Ishikawa (cell line): ENCODE measurements around the gene GNPDA2.

Experiments
- CEBPB ChIP-seq: IDR thresholded peaks from 2 replicates; pipeline ENCODE4 v1.6.1; 2012
- CREB1 ChIP-seq: IDR thresholded peaks from 2 replicates; pipeline ENCODE4 v1.6.1; 2012; ENCODE audit warnings: low read depth
- EGR1 ChIP-seq: IDR thresholded peaks from 2 replicates; pipeline ENCODE4 v1.6.1; 2012
- EP300 ChIP-seq: IDR thresholded peaks from 2 replicates; pipeline ENCODE4 v1.6.1; 2012; ENCODE audit warnings: borderline replicate concordance
- FOXM1 ChIP-seq: IDR thresholded peaks from 2 replicates; pipeline ENCODE4 v1.6.1; 2012; ENCODE audit warnings: low read depth, borderline replicate concordance
- NFIC ChIP-seq: IDR thresholded peaks from 2 replicates; pipeline ENCODE4 v1.6.1; 2012
- RAD21 ChIP-seq: IDR thresholded peaks from 2 replicates; pipeline ENCODE4 v1.6.1; 2012; ENCODE audit warnings: low read depth
- TAF1 ChIP-seq: IDR thresholded peaks from 2 replicates; pipeline ENCODE4 v1.6.1; 2012; ENCODE audit warnings: low read depth, mild to moderate bottlenecking
- TCF12 ChIP-seq: IDR thresholded peaks from 2 replicates; pipeline ENCODE4 v1.6.1; 2012; ENCODE audit warnings: low read depth
- TEAD4 ChIP-seq: IDR thresholded peaks from 2 replicates; pipeline ENCODE4 v1.6.1; 2012
- YY1 ChIP-seq: IDR thresholded peaks from 2 replicates; pipeline ENCODE4 v1.6.1; 2012; ENCODE audit warnings: low read depth
- ZBTB7A ChIP-seq: IDR thresholded peaks from 2 replicates; pipeline ENCODE4 v1.6.1; 2012; ENCODE audit warnings: low read depth
- TF ChIP-seq, protein P1 (sequence below): IDR thresholded peaks from 2 replicates; pipeline ENCODE4 v1.6.1; 2012; ENCODE audit warnings: low read depth, mild to moderate bottlenecking
- TF ChIP-seq, protein P2 (sequence below): IDR thresholded peaks from 2 replicates; pipeline ENCODE4 v1.6.1; 2012
- TF ChIP-seq, protein P3 (sequence below): IDR thresholded peaks from 2 replicates; pipeline ENCODE4 v1.6.1; 2012

The GNPDA2 gene

DNA sequence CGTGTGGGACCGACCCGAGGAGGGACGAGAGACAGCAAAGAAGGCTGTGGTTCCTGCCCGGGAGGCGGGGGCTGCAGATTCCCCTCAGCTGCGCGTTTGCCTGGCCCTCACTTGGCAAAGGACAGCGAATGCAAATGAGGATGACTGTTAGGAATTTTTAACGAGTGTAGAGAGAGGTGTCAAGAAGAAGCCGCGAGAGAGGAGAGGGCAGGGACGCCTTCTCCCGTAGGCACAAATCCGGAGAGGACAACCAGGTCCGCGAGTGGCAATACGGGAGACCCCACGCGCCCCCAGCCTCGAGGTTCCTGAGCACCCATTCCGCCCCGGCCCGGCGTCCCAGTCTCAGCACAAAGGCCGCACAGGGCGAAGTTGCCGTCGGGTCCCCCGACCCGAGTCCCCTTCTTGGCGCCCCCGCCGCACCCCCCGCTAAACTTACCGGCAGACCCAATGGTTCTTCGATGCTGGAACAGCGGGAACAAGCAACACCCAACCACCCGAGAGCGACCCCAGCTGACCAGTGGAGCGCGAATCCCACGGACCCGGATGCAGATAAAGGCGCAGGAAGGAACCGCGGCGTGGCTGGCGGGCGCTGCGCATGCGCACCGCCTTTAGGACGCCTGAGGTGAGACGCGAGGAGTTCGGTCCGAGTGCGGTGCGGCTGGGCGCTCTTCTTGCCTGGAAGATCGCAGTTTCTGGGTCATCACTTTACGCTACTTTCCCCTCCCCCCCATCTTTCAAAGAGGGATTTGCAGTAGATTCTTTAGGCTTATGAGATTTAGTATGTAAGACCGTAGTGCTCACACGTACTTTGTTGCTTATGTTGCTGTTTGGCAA, at the start of gene GNPDA2:
Gene GNPDA2 (minus strand): TSS at position 519 of the 834 bp plus-strand sequence. CDS start 4,349 bp downstream, outside the sequence.
- TF ChIP-seq, protein P1, sequence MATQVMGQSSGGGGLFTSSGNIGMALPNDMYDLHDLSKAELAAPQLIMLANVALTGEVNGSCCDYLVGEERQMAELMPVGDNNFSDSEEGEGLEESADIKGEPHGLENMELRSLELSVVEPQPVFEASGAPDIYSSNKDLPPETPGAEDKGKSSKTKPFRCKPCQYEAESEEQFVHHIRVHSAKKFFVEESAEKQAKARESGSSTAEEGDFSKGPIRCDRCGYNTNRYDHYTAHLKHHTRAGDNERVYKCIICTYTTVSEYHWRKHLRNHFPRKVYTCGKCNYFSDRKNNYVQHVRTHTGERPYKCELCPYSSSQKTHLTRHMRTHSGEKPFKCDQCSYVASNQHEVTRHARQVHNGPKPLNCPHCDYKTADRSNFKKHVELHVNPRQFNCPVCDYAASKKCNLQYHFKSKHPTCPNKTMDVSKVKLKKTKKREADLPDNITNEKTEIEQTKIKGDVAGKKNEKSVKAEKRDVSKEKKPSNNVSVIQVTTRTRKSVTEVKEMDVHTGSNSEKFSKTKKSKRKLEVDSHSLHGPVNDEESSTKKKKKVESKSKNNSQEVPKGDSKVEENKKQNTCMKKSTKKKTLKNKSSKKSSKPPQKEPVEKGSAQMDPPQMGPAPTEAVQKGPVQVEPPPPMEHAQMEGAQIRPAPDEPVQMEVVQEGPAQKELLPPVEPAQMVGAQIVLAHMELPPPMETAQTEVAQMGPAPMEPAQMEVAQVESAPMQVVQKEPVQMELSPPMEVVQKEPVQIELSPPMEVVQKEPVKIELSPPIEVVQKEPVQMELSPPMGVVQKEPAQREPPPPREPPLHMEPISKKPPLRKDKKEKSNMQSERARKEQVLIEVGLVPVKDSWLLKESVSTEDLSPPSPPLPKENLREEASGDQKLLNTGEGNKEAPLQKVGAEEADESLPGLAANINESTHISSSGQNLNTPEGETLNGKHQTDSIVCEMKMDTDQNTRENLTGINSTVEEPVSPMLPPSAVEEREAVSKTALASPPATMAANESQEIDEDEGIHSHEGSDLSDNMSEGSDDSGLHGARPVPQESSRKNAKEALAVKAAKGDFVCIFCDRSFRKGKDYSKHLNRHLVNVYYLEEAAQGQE: no peak
- peak; percentile 91 for TF ChIP-seq TAF1
- no peak for TF ChIP-seq EGR1
- TF ChIP-seq, protein P2, sequence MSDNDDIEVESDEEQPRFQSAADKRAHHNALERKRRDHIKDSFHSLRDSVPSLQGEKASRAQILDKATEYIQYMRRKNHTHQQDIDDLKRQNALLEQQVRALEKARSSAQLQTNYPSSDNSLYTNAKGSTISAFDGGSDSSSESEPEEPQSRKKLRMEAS: peak; percentile 88
- TF ChIP-seq NFIC: no peak; the same call in 1 of the 2 replicates
- TF ChIP-seq ZBTB7A: peak; percentile 81; the same call in 1 of the 2 replicates

DNA sequence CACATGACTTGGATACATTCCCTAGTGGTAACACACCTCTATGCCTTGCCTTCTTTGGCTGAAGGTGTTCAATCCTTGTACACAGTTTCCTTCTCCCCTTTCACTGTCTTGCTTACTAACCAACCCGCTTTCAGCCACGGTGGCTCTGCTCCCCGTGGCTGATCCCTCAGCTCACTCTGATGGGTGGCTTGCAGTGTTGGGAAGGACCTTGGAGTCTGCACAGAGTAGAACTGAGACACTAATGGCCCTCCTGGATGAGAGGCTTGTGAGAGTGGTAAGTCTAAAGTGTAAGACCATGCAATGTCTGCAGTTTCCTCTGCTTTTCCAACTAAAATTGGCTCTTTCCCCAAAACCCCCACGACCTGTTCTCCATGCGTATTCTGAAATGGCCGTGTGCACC, 46.0 kb upstream of the GNPDA2 start:
- TF ChIP-seq ZBTB7A: no peak
- no peak for TF ChIP-seq TEAD4
- TF ChIP-seq CEBPB: no peak
- TF ChIP-seq, protein P2: no peak
- TF ChIP-seq, protein P3, sequence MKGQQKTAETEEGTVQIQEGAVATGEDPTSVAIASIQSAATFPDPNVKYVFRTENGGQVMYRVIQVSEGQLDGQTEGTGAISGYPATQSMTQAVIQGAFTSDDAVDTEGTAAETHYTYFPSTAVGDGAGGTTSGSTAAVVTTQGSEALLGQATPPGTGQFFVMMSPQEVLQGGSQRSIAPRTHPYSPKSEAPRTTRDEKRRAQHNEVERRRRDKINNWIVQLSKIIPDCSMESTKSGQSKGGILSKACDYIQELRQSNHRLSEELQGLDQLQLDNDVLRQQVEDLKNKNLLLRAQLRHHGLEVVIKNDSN: no peak
- no peak for TF ChIP-seq EP300
- TF ChIP-seq YY1: no peak
- no peak for TF ChIP-seq TCF12
- TF ChIP-seq, protein P1: no peak
- no peak for TF ChIP-seq RAD21
- TF ChIP-seq TAF1: no peak
- no peak for TF ChIP-seq EGR1
- TF ChIP-seq FOXM1: no peak
- TF ChIP-seq NFIC: no peak

DNA sequence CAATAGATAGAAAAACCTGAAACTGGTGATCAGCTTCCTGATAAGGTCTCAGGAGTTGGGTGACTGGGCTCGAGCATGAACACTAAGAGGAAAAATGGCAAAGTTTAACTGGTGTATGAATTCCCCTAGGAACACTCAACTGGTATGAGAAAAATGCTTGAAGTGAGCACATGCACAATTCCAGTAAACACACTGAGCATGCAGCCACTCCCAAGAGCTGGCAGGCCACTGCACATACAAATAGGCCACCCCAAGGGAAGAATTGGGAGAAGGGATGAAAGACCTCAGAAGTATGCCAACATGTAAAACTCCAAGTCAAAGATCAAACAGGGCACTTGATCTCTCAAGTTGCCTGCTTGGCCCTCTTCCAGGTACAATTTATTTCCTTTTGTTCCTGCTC, 45.4 kb upstream of the GNPDA2 start:
- no peak for TF ChIP-seq CREB1
- TF ChIP-seq, protein P3: no peak

DNA sequence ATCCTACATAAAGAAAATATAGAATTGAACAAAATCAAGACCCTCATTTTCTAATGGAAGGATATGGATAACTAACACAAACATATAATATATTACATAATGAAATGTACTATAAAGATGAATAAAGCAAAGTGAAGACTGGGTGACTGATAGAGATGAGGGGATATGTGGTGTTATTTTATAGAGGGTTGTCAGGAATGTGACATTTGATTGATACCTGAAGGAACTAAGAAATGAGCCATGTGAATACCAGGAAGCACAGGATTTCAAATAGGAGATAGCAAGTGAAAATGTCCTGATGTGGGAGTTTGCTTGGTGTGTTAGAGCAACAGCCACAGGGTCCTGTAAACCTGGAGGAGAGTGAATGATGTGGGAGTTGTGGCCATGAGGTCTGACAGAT, 40.1 kb upstream of the GNPDA2 start:
- TF ChIP-seq NFIC: no peak
- TF ChIP-seq TCF12: no peak
- TF ChIP-seq, protein P2: no peak
- no peak for TF ChIP-seq RAD21
- TF ChIP-seq, protein P1: no peak
- TF ChIP-seq FOXM1: no peak
- TF ChIP-seq EP300: no peak
- no peak for TF ChIP-seq CREB1
- TF ChIP-seq, protein P3: no peak
- TF ChIP-seq ZBTB7A: no peak
- no peak for TF ChIP-seq TEAD4
- TF ChIP-seq TAF1: no peak
- TF ChIP-seq EGR1: no peak
- TF ChIP-seq CEBPB: no peak
- TF ChIP-seq YY1: no peak
